HEK293 (cell line): ENCODE measurements around the gene TMEM240.

Experiments
- CTCF ChIA-PET: fragments of 350-600 bp; formaldehyde crosslinking; extraction: SDS; loops from one replicate; lab custom pipeline; 2021; ENCODE audit warnings: antibody characterized with exemption; lab: Yijun Ruan, JAX
- POLR2A ChIA-PET: fragments of 300-600 bp; formaldehyde crosslinking; extraction: SDS; loops from one replicate; lab custom pipeline; 2020; ENCODE audit warnings: antibody characterized with exemption, inconsistent platforms; lab: Yijun Ruan, JAX
- H3K27ac ChIP-seq: fragments of 200-500 bp; sonication (Bioruptor generic); 2 replicates; pipeline ENCODE4 v1.5.1; 2014; ENCODE audit warnings: low read depth, low read length, control low read depth, inconsistent platforms; ENCODE audit errors: extremely low read depth
- H3K36me3 ChIP-seq, 2 experiments: fragments of 200-500 bp in 1 of 2; sonication (Bioruptor generic) in 1 of 2; 1 replicate in 1 of 2; 2 replicates in 1 of 2; pipeline ENCODE4 v1.5.1; 2014 to 2017; ENCODE audit warnings: inconsistent platforms in 2 of 2, low read length in 2 of 2; ENCODE audit not compliant: control insufficient read depth in 2 of 2, insufficient read depth in 1 of 2
- H3K4me1 ChIP-seq: fragments of 200-500 bp; sonication (Bioruptor generic); 2 replicates; pipeline ENCODE4 v1.5.1; 2014; ENCODE audit warnings: mild to moderate bottlenecking, low read length, inconsistent platforms; ENCODE audit not compliant: control insufficient read depth, insufficient read depth
- H3K4me3 ChIP-seq: 2 replicates; pipeline ENCODE4 v1.5.1; 2011; ENCODE audit warnings: low read depth, mild to moderate bottlenecking, control low read depth, low read length, moderate library complexity
- H3K9me3 ChIP-seq: fragments of 200-500 bp; sonication (Bioruptor generic); 2 replicates; pipeline ENCODE4 v1.5.1; 2014; ENCODE audit warnings: low read depth, low read length, inconsistent platforms; ENCODE audit not compliant: control insufficient read depth, insufficient read depth
- HIC1 ChIP-seq: fragments of 450-650 bp; formaldehyde crosslinking; IDR thresholded peaks from 2 replicates; pipeline ENCODE4 v1.5.1; 2016; ENCODE audit warnings: missing biosample characterization, missing genetic modification characterization
- RBAK ChIP-seq: fragments of 450-650 bp; formaldehyde crosslinking; IDR thresholded peaks from 2 replicates; pipeline ENCODE4 v1.5.1; 2016; ENCODE audit warnings: missing biosample characterization, missing genetic modification characterization
- SETDB1 ChIP-seq: IDR thresholded peaks from one replicate; pipeline ENCODE4 v1.6.1; 2017; ENCODE audit warnings: mild to moderate bottlenecking, low read length, moderate library complexity, mixed read lengths; ENCODE audit not compliant: insufficient read length
- SP2 ChIP-seq: fragments of 450-650 bp; formaldehyde crosslinking; IDR thresholded peaks from 2 replicates; pipeline ENCODE4 v1.5.1; 2016; ENCODE audit warnings: missing biosample characterization, missing genetic modification characterization
- SP3 ChIP-seq: fragments of 450-650 bp; formaldehyde crosslinking; IDR thresholded peaks from 2 replicates; pipeline ENCODE4 v1.5.1; 2016; ENCODE audit warnings: missing biosample characterization, missing genetic modification characterization
- YY2 ChIP-seq: fragments of 450-650 bp; formaldehyde crosslinking; IDR thresholded peaks from 2 replicates; pipeline ENCODE4 v1.5.1; 2016; ENCODE audit warnings: missing biosample characterization, missing genetic modification characterization
- ZBTB10 ChIP-seq: fragments of 450-650 bp; formaldehyde crosslinking; IDR thresholded peaks from 2 replicates; pipeline ENCODE4 v1.5.1; 2016; ENCODE audit warnings: missing biosample characterization, missing genetic modification characterization
- ZBTB17 ChIP-seq: fragments of 450-650 bp; formaldehyde crosslinking; IDR thresholded peaks from 2 replicates; pipeline ENCODE4 v1.5.1; 2016; ENCODE audit warnings: missing biosample characterization, missing genetic modification characterization
- ZNF140 ChIP-seq: fragments of 450-650 bp; formaldehyde crosslinking; IDR thresholded peaks from 2 replicates; pipeline ENCODE4 v1.5.1; 2016; ENCODE audit warnings: missing biosample characterization, missing genetic modification characterization
- ZNF155 ChIP-seq: fragments of 450-650 bp; formaldehyde crosslinking; IDR thresholded peaks from 2 replicates; pipeline ENCODE4 v1.5.1; 2016; ENCODE audit warnings: missing biosample characterization, missing genetic modification characterization
- ZNF223 ChIP-seq: fragments of 450-650 bp; formaldehyde crosslinking; IDR thresholded peaks from 2 replicates; pipeline ENCODE4 v1.5.1; 2016; ENCODE audit warnings: missing biosample characterization, missing genetic modification characterization
- ZNF26 ChIP-seq: fragments of 450-650 bp; formaldehyde crosslinking; IDR thresholded peaks from 2 replicates; pipeline ENCODE4 v1.5.1; 2016; ENCODE audit warnings: missing biosample characterization, missing genetic modification characterization
- ZNF311 ChIP-seq: fragments of 450-650 bp; formaldehyde crosslinking; IDR thresholded peaks from 2 replicates; pipeline ENCODE4 v1.5.1; 2017; ENCODE audit warnings: missing biosample characterization, missing genetic modification characterization, borderline replicate concordance
- ZNF398 ChIP-seq: fragments of 450-650 bp; formaldehyde crosslinking; IDR thresholded peaks from 2 replicates; pipeline ENCODE4 v1.5.1; 2017; ENCODE audit warnings: missing biosample characterization, missing genetic modification characterization
- ZNF416 ChIP-seq: fragments of 450-650 bp; formaldehyde crosslinking; IDR thresholded peaks from 2 replicates; pipeline ENCODE4 v1.5.1; 2016; ENCODE audit warnings: missing biosample characterization, missing genetic modification characterization
- ZNF423 ChIP-seq: fragments of 450-650 bp; formaldehyde crosslinking; IDR thresholded peaks from 2 replicates; pipeline ENCODE4 v1.5.1; 2016; ENCODE audit warnings: missing biosample characterization, missing genetic modification characterization
- ZNF48 ChIP-seq: fragments of 450-650 bp; formaldehyde crosslinking; IDR thresholded peaks from 2 replicates; pipeline ENCODE4 v1.5.1; 2016; ENCODE audit warnings: missing biosample characterization, missing genetic modification characterization
- ZNF548 ChIP-seq: fragments of 450-650 bp; formaldehyde crosslinking; IDR thresholded peaks from 2 replicates; pipeline ENCODE4 v1.5.1; 2016; ENCODE audit warnings: missing biosample characterization, missing genetic modification characterization
- ZSCAN5A ChIP-seq: fragments of 450-650 bp; formaldehyde crosslinking; IDR thresholded peaks from 2 replicates; pipeline ENCODE4 v1.5.1; 2016; ENCODE audit warnings: missing biosample characterization, missing genetic modification characterization

TMEM240 gene

GRCh38 chr1:1582585-1583346 lies 42.3 kb upstream of the TMEM240 start:
- POLR2A ChIA-PET, result interaction anchor here (0.6 kb wide), 1 partner anchor 21 kb away, joined by 9 read pairs; no protein-coding TSS in a partner anchor
- CTCF ChIA-PET, result no interaction called here
- no peak overlapping the region for H3K27ac ChIP-seq
- no peaks in the 10 kb centered on the region for H3K36me3 ChIP-seq
- H3K4me1 ChIP-seq, result no peaks in the 10 kb centered on the region
- no peak overlapping the region for H3K4me3 ChIP-seq
- H3K9me3 ChIP-seq, result no peaks in the 10 kb centered on the region
- TF ChIP-seq ZBTB17 (tag by site-specific recombination) (no peak), ZNF398 (tag by site-specific recombination) (no peak), SP2 (no peak), RBAK (tag by site-specific recombination) (peak; percentile 75; the same call in 1 of the 2 replicates), SP3 (tag by site-specific recombination) (no peak), SETDB1 (no peak), ZNF548 (tag by site-specific recombination) (no peak), ZNF423 (tag by site-specific recombination) (no peak)

GRCh38 chr1:1578371-1578940 lies 38.0 kb upstream of the TMEM240 start:
- POLR2A ChIA-PET, result interaction anchor here (0.6 to 1.3 kb wide), 4 partner anchors 11 to 130 kb away, joined by 4 to 6 read pairs (median 5); partner anchors contain the start of gene MIB2

More at GRCh38 chr1:1578371-1578940, 38.0 kb upstream of the TMEM240 start:
- Histone ChIP-seq H3K36me3 (no peaks in the 10 kb centered on the region), H3K9me3 (no peaks in the 10 kb centered on the region), H3K4me3 (no peak overlapping the region), H3K27ac (no peak overlapping the region), H3K4me1 (no peaks in the 10 kb centered on the region)
- no peak for TF ChIP-seq HIC1 (tag by site-specific recombination)
- TF ChIP-seq YY2 (tag by site-specific recombination), result no peak
- TF ChIP-seq ZNF140 (tag by site-specific recombination), result no peak
- no peak for TF ChIP-seq ZNF155 (tag by site-specific recombination)
- TF ChIP-seq ZSCAN5A (tag by site-specific recombination), result no peak
- TF ChIP-seq ZNF48 (tag by site-specific recombination), result no peak
- no peak for TF ChIP-seq ZNF416 (tag by site-specific recombination)
- TF ChIP-seq ZNF223 (tag by site-specific recombination), result no peak
- TF ChIP-seq ZNF311, result no peak
- no peak for TF ChIP-seq ZBTB10 (tag by site-specific recombination)
- no peak for TF ChIP-seq ZNF26 (tag by site-specific recombination)
- CTCF ChIA-PET, result no interaction called here
